LHCN-M2 (cell line): Measurements from ENCODE around the gene PPP1R13B. TPM values are rescaled to one million over a fixed set of nuclear protein-coding genes. Genes with fewer than 3 reads are reported as not detected.
A peak's percentile ranks its signal among the peaks of the same experiment; 100 is the strongest.
"Not testable (repeated sequence)": the region's sequence is repeated elsewhere in the genome, so short reads cannot be mapped to it uniquely, and the experiment has no call there.

ENCODE experiments used
- DNase-seq: peaks from one replicate; pipeline ENCODE4 v3.0.0-alpha.2; 2012; ENCODE audit warnings: low read depth
- total RNA-seq: library from RNA; depleted of rRNA; stranded (reverse); fragments of >200 nt; gene quantifications from 2 replicates; pipeline ENCODE4 v1.2.3, GENCODE V29; 2014

The PPP1R13B gene
- total RNA-seq, 1 experiment from 2014 or later = 1.4 TPM

DNA sequence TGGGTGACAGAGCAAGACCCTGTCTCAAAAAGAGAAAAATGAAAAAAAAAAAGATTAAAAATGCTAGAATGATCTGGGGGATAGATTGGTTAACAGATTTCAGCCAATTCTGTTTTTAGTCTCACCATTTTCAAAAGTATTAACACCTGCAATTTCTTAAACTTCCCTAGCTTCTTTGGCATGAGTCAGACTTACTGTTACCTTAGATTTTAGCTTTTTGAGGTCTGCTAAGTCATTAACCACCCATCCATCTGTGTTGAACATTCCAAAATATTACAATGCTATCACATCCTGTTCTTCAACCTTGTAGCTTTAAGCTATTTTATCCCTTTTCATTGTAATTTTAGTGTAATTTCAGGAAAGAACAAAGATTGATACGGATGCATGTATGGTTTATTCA, 59.3 kb downstream of the PPP1R13B start:
- DNase-seq = no peak

DNA sequence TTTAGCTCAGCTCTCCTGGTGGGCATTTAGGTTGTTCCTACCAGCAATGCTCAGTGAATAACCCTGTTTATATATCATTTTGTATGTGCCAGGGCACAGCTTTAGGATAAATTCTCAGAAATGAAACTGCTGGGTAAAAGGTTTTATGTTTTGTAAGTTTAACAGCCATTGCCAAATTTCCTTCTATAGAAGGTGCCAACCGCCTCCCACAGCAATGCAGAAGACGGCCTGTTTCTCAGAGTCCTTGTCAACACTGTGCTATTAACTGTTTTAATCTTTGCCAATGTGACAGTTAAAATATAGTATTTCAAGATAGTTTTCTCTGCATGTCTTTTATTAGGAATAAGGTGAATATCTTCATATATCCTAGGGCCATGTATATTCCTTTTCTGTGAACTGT, 65.0 kb downstream of the PPP1R13B start:
- DNase-seq = no peak

DNA sequence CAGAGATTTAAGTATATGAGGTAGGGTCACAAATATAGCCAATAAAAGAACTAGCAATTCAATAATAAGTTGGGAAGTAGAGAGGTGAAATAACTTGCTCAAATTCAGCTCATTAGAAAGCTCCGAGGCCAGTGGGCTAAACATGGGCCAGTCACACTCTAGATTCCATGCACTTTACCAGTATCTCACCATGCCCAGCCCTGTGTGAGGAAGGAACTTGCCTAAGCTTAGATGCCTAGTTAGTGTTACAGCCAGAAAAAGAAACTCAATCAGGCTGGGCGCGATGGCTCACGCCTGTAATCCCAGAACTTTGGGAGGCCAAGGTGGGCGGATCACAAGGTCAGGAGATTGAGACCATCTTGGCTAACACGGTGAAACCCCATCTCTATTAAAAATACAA, 71.1 kb downstream of the PPP1R13B start:
- not testable (repeated sequence) for DNase-seq

DNA sequence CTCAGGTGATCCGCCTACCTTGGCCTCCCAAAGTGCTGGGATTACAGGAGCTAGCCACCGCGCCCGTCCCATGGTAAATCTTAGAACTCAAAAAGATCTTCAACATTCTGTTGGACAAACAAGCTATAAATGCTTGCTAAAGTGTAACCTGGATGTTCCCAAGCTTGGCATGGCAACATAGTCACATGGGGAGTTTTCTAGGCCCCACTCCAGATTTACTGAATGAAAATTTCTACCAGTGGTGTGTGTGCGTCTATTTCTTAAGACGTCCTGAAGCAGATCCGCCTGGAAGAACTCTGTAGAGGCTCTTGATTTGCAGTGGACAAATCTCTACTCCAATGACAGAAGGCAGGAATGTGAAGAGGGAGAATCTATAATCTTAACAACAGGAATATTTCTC, 71.9 kb downstream of the PPP1R13B start:
- no peak for DNase-seq

DNA sequence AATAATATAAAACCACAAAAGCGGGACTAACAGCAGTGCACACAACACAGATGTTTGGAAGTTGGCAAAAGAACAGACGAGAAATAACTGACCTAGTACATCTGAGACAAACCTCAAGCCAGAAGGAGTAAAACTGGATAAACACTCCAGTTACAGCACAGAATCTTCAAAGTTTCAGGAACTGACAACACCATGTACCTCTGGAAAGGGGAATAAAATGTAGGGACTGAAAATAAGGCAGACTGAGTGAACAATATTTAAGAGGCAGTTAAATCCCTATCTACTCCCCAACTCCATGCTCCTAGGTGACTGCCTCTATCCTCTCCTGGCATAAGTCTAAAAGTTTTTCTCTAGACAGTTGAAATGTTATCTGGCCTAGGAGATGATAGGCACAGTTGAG, 73.9 kb downstream of the PPP1R13B start:
- DNase-seq = no peak

DNA sequence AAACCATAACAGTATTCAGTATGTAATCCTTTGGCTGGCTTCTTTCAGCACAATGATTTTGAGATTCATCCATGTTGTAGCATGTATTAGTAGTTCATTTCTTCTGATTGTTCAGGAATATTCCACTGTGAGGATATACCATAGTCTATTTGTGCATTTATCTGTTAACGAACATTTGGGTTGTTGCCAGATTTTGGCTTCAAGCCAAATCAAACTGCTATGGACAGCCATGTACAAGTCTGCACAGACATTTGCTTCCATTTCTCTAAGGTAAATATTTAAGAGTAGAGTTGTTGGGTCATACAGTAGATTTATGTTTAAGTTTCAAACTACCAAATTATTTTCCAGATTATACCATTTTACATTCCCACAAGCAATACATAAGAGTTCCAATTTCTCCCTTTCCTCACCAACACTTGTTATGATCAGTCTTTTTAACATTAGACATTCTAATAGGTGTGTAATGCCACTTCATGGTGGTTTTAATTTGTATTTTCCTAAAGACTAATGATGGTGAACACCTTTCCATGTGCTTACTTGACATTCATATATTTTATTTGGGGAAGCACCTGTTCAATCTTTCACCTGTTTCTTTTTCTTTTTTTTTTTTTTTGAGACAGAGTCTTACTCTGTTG, 75.2 kb downstream of the PPP1R13B start:
- no peak for DNase-seq

DNA sequence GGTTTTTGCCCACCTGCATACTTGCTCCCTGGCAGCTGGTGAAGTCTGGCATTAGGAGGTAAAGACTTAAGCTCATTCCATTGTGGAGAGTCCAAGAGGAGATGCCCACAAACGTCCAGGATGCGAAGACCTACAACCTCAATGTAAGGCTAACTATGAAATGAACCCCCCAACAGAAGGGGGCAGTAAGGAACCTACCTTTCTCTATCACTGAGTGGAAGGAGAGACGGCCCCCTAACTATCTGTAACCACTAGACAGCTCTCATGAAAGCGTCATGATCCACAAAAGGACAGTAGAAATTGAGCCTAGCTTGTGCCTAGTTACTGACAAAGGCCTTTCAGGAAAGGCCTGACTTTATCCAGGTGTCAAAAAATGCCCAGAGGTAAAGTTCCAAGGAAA, 76.5 kb downstream of the PPP1R13B start:
- no peak for DNase-seq

DNA sequence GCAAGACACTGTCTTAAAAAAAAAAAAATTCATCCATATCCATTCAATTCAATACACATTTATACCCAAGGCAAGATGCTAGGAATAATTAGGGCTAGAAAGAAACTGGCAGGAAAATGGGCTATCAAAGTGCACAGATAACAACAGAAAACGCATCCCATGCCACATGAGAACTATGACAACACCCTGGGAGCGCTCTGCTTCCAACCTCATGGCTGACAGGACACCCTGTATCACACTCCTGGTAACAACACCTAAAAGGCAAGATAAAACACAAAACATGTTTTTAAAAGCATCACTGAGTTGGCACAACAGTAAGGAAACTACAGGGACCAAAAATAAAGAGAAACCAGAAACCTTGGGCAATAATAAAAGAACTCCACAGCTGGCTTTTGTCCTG, 76.9 kb downstream of the PPP1R13B start:
- DNase-seq = no peak

DNA sequence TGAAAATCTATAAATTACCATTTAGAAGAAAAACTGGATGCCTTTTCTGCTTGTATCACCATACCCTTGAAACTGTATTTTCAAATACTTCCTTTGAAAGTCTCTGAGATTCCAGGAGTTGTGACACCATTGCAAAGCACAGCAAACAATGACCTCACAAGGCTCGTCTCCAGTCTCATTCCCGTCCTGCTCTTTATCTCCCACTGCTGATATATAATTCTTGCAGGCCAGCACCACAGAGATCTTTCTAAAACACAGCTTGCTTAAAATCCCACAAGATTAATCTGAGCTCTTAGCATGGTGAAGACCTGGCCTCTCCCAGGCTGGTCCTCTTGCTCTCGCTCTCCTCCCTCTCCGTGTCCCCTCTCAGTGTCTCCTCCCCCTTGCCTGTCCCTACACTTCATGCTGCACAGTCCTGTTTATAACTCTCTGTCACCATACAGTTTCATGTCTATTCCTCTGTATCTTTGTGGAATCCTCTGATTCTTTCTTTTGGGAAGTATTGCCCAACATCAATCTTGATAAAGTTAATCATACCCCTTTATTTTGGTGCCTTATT, 80.0 kb downstream of the PPP1R13B start:
- DNase-seq = no peak

DNA sequence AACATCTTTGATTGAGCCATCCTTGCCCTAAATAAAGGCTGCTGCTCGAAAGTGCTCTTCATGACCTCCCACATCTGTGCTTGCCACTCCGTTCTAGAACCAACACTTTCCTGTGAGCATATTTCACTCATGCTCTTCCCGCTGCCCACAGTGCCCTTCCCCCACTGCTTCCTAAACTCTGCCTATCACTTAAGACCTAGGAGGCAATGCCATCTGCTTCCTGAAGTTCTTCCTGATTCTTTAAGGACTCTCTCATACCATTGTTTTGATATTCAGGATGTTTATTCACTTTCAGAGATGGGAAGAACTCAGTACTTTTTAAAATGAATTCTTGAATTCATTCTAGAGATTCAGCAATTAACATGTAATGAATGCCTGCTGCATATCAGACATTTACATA, 81.8 kb downstream of the PPP1R13B start:
- no peak for DNase-seq

DNA sequence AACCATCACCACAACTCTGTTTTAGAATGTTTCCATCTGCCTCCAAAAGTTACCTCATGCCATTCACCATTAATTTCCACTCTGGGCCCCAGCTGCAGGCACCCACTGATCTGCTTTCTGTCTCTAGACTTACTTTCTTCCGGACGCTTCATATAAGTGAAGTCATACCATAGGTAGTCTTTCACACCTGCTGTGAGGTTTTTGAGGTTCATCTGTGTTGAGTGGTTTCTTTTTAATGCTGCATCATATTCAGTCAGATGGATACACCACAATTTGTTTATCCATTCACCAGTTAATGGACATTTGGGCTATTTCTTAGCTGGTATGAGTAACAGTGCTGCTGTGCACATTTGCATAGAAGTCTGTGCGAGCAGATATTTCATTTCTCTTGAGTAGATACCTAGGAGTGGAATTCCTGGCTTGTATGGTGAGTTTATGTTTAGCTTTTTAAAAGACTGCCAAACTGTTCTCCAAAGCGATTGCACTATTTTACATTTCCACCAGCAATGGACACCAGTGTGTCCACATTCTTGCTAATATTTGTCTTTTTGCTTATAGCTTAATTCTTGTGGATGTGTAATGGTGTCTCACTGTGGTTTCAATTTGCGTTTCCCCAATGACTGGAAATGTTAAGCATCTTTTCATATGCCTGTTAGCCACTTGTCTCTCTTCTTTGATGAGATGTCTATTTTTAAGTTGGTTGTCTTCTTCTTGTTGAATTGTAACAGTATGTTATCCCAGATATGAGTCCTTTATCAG, 83.5 kb downstream of the PPP1R13B start:
- DNase-seq = no peak

DNA sequence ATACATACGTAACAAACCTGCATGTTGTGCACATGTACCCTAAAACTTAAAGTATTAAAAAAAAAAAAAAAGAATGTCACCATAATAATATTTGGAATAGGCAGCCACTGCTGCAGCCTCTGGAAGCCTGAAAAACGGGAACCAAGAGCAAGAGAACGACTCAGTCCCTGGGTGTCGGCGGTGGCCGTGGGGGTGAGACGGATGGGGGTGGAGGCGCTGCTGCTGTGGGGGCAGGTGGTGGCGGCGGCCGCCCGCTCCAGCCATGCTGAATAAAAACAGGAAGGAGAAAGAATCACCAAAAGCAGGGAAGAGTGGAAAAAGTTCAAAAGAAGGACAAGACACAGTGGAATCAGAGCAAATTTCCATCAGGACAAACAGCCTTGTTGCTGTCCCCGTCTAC, 84.8 kb downstream of the PPP1R13B start:
- no peak for DNase-seq

DNA sequence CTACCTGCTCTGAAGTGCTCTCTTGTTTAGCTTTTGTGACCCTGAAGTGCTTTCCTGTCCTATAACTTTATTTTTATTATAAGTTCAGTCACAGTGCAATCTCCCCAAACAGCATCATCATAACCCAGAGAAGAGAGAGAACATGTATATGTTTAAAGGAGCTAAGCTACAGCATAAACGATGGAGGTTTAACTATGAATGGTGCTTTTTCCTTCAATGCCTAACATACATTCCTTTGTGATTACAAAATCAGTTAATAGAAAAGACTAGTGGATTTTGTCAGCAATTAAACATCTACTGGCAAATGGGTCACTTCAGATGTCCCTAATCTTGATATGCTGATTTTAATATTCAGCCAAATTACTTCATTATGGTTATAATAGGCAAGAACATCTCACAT, 85.3 kb downstream of the PPP1R13B start:
- DNase-seq = no peak

DNA sequence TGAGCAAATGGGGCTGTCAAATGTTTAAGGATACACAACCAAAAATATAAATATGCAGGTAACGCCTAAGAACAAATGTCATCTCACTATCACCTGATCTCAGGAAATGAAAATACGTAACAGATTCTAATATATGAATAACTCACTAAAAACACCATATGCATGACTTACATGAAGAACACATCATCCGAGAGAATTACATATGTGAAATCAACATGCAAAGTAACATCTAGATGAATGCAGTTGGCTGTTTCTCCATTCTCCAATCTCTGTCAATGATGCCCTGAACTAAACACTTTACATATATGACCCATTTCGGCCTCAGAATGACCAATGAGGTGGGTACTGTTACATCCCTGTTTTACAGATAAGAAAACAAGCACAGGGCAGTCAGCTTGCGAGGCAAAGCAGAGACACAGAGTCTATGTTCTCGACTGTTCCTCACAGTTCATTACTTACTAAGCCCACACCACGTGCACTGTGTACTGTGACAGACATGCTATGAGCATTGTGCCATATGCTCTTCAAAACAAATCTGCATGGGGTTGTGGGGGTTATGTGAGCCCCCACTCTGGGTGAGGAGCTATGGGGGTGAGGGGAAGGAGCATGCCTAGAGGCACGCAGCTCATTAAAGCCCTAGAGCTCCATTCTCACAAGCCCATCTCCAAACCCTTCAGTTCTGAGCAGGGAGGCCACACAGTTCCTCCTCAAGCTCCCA, 89.2 kb downstream of the PPP1R13B start:
- DNase-seq = no peak

DNA sequence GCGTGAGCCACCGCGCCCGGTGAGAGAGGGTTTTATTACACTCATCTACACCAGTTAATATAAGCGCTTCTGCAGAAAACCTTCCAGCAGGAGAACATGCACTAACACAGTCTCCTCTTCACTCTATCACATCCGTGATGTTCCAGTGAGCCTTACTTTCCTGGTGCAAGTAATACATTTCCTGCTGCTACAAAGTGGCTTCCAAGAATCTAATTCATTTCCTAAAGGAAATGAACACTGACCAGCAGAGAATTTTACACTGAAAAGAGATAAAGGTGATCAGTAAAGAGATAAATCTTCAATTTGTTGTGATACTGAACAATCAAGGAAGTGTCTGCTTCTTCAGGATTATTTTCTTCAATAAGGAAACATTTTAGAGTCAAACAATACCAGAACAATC, 92.3 kb downstream of the PPP1R13B start:
- no peak for DNase-seq

DNA sequence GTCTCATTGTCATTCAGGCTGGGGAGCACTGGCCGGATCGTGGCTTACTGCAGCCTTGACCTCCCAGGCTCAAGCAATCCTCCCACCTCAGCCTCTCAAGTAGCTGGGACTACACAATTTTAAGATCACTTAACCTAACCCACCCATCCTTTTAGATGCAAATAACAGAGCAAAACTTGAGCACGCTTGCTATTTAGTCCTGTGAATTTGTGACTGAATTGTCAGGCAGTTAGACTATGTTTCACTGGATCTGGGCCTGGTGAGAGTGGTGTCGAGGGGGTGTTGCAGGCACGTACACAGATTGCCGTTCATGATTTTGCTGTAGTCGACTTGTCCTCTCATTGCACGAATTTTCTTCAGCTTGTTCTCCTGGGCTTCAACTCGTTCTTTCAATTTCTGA, 93.6 kb downstream of the PPP1R13B start:
- DNase-seq = no peak

DNA sequence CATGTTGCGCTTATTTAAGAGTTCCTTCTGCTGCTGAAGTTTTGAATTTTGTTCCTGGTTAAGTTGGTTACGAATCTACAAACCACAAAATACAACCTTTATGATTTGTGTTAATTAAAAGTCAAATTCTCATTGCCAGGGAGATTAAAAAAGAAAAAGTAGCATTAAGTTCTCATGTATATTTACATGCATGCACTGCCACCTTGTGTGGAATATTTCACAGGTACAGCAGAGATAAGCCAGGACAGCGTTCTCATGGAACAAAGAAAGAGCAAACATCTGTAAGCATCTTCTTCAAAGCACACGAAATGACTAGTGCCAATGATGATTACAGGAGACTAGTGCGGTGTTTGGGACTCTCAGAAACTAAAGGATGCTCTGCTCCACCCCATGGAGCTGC, 97.5 kb downstream of the PPP1R13B start:
- DNase-seq = no peak

DNA sequence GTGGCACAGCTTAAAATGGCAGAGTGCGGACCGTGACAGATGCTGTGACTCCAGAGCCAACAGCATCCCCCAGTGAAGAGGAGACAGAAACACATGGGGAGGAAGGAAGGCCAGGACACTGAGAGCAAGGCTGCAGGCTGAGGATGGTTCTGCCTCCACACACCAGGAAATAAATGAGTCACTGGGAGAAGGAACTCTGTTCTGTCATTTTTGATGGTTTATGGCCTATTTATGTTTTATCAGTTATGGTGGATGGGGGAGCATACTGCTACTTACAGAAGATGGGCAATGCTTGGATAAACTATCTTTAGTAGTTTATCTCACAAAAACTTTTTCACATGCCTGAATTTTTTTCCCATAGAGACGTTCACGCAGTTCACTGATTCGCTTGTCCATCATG, 97.9 kb downstream of the PPP1R13B start:
- no peak for DNase-seq

DNA sequence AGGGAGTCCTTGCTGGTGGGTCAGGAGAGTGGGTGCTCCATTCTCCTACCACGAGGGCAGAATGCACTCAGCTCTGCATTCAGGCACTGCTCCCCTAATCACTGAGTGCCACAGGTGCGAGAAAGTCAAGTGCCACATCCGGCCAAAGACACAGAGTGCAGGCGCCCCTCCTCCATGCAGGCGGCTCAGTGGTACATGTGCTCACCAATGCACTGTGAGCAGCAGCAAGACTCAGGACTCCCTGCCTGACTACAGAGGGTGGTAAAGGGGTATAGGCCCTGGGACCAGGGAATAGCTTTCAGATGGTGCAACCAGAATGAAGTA, 98.9 kb downstream of the PPP1R13B start:
- DNase-seq = no peak

DNA sequence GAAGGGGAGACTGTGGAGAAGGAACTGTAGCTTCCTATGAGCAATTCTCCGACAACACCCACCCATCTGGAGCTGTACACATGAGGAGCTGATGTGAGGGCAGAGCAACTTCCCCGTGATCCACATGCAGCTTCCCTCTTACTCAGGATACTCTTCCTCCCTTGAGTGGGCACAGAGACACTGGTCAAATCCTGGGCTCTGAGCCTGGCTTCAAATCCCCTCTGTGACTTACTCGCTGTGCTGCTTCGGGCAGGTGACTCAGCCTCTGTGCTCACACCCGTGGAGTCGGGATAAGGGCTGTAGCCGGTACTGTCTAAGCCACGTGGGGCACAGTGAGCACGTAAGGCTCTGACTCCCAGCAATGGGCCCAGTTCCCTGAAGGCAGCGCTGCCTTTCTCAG, 100.7 kb downstream of the PPP1R13B start:
- peak; percentile 14 for DNase-seq

DNA sequence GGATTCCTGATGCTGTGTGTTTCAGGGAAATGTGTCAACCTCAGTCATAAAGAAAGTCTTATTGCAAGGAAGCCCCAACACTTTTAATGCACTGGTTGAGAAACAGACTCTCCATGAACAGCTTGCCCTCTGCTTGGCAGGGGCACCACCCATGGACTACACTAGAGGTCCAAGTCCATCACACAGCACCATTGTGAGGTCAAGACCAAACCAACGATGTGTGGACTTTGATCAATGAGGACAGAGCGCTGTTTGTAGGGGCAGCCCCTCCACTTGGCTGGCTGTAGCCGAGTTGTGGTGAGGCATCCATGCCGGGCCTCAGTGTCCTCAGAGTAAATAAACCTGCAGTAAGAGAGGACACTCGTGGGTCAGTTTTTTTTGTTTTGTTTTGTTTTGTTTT, 102.0 kb downstream of the PPP1R13B start:
- no peak for DNase-seq

DNA sequence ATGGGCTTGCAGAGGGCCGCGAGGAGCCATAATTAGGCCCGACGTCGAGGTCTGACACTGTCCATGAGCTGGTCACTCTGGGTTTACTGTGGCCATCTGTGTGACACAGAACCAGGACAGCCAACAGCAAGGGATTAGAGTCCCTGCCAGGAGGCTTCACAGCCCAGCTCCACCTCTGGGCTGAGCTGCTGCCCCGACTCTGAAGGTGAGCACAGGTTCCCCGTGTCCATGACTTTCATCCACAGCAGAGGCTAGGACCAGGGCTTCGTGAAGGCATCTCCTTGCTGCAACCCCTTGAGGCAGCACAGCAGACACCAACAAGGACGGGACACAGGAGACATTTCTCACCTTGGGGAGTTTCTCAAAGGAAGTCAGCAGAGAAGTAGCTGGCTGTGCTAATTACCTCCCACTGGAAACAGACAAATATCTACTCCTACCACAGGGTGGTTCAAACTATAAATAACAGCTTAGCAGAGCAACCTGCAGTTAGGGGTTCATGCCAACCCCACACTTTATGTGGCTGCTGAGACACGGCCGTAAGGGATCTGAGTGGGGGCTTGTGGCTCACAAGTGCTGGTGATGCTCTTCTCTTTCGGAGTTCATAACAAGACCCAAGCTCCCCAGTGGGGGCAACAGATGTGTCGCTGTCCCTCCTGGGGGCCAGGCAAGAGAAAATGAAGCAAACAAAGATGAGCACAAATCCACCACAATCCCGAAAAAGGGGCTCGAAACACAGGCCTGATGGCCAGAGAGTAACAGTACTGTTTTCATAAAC, 102.6 kb downstream of the PPP1R13B start:
- DNase-seq = no peak
